Measurements from ENCODE around the gene HESX1. TPM values are rescaled to one million over a fixed set of nuclear protein-coding genes. Genes with fewer than 3 reads are reported as not detected.

The HESX1 gene
- total RNA-seq, 1 experiment from 2014 or later, result 3.6 TPM

GRCh38 chr3:57152151-57153143 lies 47.3 kb downstream of the HESX1 start:
- in situ Hi-C loops (cut with HindIII; ENCODE audit: low sequenced_read_pairs), result no loop called here
- peak; percentile 38 for DNase-seq (ENCODE audit: low spot score)

- in situ Hi-C loops (cut with HindIII; ENCODE audit: low sequenced_read_pairs), result no loop called here
- no peak for DNase-seq (ENCODE audit: low spot score)
Measured at GRCh38 chr3:57151749-57152148, 48.0 kb downstream of the HESX1 start.

- in situ Hi-C loops (cut with HindIII; ENCODE audit: low sequenced_read_pairs), result no loop called here
- DNase-seq (ENCODE audit: low spot score), result no peak
Measured at GRCh38 chr3:57151021-57151449, 48.7 kb downstream of the HESX1 start.

- in situ Hi-C loops (cut with HindIII; ENCODE audit: low sequenced_read_pairs), result no loop called here
- DNase-seq (ENCODE audit: low spot score), result no peak
Measured at GRCh38 chr3:57150113-57150581, 49.6 kb downstream of the HESX1 start.

Other genes starting within 250 kb of the HESX1 start
- not detected in 2 replicates for gene SPATA12, start 139.3 kb downstream of the HESX1 start, total RNA-seq (2014; rRNA removed; shearing (Covaris generic))
- 34.4 and 48.2 TPM in 2 replicates for gene IL17RD, start 34.6 kb downstream of the HESX1 start, total RNA-seq (2014; rRNA removed; shearing (Covaris generic))
- 68.8 and 76.3 TPM in 2 replicates for gene APPL1, start 27.8 kb upstream of the HESX1 start, total RNA-seq (2014; rRNA removed; shearing (Covaris generic))
- not detected in 2 replicates for gene ASB14, start 92.7 kb upstream of the HESX1 start, total RNA-seq (2014; rRNA removed; shearing (Covaris generic))